OCI-LY1 (cell line): ENCODE measurements around the gene RALGPS2.

Experiments
- H2AFZ ChIP-seq: fragments of 200-600 bp; sonication (generic), shearing (Covaris generic); 2 replicates; pipeline ENCODE4 v1.6.0; 2014; ENCODE audit warnings: antibody characterized with exemption, mild to moderate bottlenecking, low read length
- H3F3A ChIP-seq: fragments of 200-600 bp; sonication (generic), shearing (Covaris generic); 2 replicates; pipeline ENCODE4 v1.6.0; 2014; ENCODE audit warnings: mild to moderate bottlenecking, antibody characterized with exemption, low read length, moderate library complexity; ENCODE audit not compliant: insufficient read depth
- H3K27ac ChIP-seq: fragments of 200-600 bp; sonication (generic); 2 replicates; pipeline ENCODE4 v1.5.1; 2014; ENCODE audit warnings: low read length, mixed run types, mild to moderate bottlenecking, low read depth; ENCODE audit not compliant: poor library complexity, severe bottlenecking
- H3K27me3 ChIP-seq: fragments of 200-600 bp; sonication (generic); 2 replicates; pipeline ENCODE4 v1.6.0; 2014; ENCODE audit warnings: antibody characterized with exemption, mild to moderate bottlenecking, low read length, moderate library complexity; ENCODE audit not compliant: insufficient read depth
- H3K36me3 ChIP-seq: fragments of 200-600 bp; sonication (generic); 2 replicates; pipeline ENCODE4 v1.6.1; 2014; ENCODE audit warnings: mild to moderate bottlenecking, antibody characterized with exemption, low read length, moderate library complexity, mixed read lengths; ENCODE audit not compliant: insufficient read depth
- H3K4me1 ChIP-seq: fragments of 200-600 bp; sonication (generic); 2 replicates; pipeline ENCODE4 v1.5.1; 2014; ENCODE audit warnings: mild to moderate bottlenecking, low read length, moderate library complexity; ENCODE audit not compliant: insufficient read depth, severe bottlenecking
- H3K4me2 ChIP-seq: fragments of 200-600 bp; sonication (generic), shearing (Covaris generic); 2 replicates; pipeline ENCODE4 v1.6.1; 2014; ENCODE audit warnings: low read length
- H3K4me3 ChIP-seq: fragments of 200-600 bp; sonication (generic); 2 replicates; pipeline ENCODE4 v1.5.1; 2014; ENCODE audit warnings: low read length, low read depth, mild to moderate bottlenecking, mixed read lengths; ENCODE audit not compliant: poor library complexity, severe bottlenecking
- H3K79me2 ChIP-seq: fragments of 200-600 bp; shearing (Covaris generic); 2 replicates; pipeline ENCODE4 v1.6.1; 2016; ENCODE audit warnings: mixed run types, low read length, mixed read lengths; ENCODE audit not compliant: insufficient read depth
- H3K9ac ChIP-seq: fragments of 200-600 bp; sonication (generic), shearing (Covaris generic); 2 replicates; pipeline ENCODE4 v1.6.1; 2014; ENCODE audit warnings: mild to moderate bottlenecking, low read length, mixed read lengths
- H3K9me2 ChIP-seq: fragments of 200-600 bp; sonication (generic), shearing (Covaris generic); 2 replicates; pipeline ENCODE4 v1.6.1; 2014; ENCODE audit warnings: low read depth, mild to moderate bottlenecking, low read length, mixed read lengths
- H3K9me3 ChIP-seq: fragments of 200-600 bp; shearing (Covaris generic); 2 replicates; pipeline ENCODE4 v1.6.1; 2014; ENCODE audit warnings: low read length, mixed read lengths
- H4K20me1 ChIP-seq: fragments of 200-600 bp; sonication (generic), shearing (Covaris generic); 2 replicates; pipeline ENCODE4 v1.6.0; 2016; ENCODE audit warnings: mild to moderate bottlenecking, low read length; ENCODE audit not compliant: insufficient read depth
- CTCF ChIP-seq: fragments of 200-600 bp; sonication (generic), shearing (Covaris generic); IDR thresholded peaks from 2 replicates; pipeline ENCODE4 v1.5.1; 2017; ENCODE audit warnings: mild to moderate bottlenecking, antibody characterized with exemption, low read length, moderate library complexity, mixed read lengths
- EZH2 ChIP-seq: fragments of 200-600 bp; sonication (generic), shearing (Covaris generic); IDR thresholded peaks from 2 replicates; pipeline ENCODE4 v1.8.0; 2017; ENCODE audit warnings: borderline replicate concordance, mixed run types, mild to moderate bottlenecking, antibody characterized with exemption, low read length, moderate library complexity, mixed read lengths

RALGPS2 gene

GRCh38 chr1:178931858-178932551 is 207.0 kb downstream of the RALGPS2 start:
- no peak overlapping the region for H3K4me3 ChIP-seq
- TF ChIP-seq CTCF (no peak), EZH2 (no peak)
- H3F3A ChIP-seq = no peaks in the 10 kb centered on the region
- no peaks in the 10 kb centered on the region for H4K20me1 ChIP-seq
- H3K36me3 ChIP-seq = no peaks in the 10 kb centered on the region
- no peak overlapping the region for H3K9ac ChIP-seq
- H3K4me2 ChIP-seq = no peak overlapping the region
- no peak overlapping the region for H3K27ac ChIP-seq
- no peaks in the 10 kb centered on the region for H3K27me3 ChIP-seq
- H3K79me2 ChIP-seq = no peaks in the 10 kb centered on the region
- H3K9me2 ChIP-seq = no peaks in the 10 kb centered on the region
- H3K9me3 ChIP-seq = no peaks in the 10 kb centered on the region
- H2AFZ ChIP-seq = no peak overlapping the region
- H3K4me1 ChIP-seq = peaks cover 31% of the 10 kb centered on the region

DNA sequence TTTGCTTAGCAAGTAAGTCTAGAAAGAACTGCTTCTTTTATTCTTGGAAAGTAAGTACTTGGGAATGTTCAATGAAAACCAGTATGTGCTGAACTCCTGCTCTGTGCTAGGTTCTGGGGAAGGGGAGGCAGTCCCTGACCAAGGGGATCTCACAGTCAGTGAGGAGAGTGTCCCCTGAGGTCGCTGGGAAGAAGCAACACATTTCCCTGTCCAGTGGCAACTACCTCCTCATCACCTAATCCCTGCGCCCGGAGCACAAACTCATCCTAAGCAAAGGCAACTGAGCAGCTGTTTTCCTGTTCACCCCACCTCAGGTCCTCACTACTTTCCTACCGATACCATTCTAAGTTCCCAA is 207.5 kb downstream of the RALGPS2 start:
- Histone ChIP-seq H3K27me3 (no peaks in the 10 kb centered on the region), H3K27ac (no peak overlapping the region), H4K20me1 (no peaks in the 10 kb centered on the region), H3K4me3 (no peak overlapping the region), H3K9ac (no peak overlapping the region), H3F3A (no peaks in the 10 kb centered on the region), H3K4me2 (no peak overlapping the region), H3K36me3 (no peaks in the 10 kb centered on the region), H3K9me3 (no peaks in the 10 kb centered on the region), H2AFZ (no peak overlapping the region), H3K9me2 (no peaks in the 10 kb centered on the region), H3K4me1 (peaks cover 31% of the 10 kb centered on the region), H3K79me2 (no peaks in the 10 kb centered on the region)
- TF ChIP-seq CTCF (no peak), EZH2 (no peak)

DNA sequence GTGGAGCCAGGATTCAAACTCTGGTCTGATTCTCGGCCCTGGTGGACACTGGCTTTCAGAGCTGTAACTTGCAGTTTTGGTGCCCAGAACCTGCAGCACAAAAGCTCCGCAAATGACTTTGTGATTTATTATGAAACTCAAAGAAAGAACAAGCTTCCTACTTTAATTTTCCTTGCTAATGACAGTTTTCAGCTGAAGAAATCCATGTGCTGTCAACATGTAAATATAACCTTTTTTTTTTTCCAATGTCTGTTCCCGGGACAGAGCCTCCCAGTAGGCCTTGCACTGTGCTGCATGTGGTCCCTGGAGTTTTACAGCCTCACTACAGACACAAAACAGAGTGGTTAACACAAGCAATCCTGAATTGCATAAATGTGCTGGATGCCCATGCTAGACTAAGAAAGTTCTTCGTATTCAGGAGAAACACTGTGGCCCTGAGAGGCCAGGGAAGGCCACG is 208.1 kb downstream of the RALGPS2 start:
- no peak overlapping the region for H3K4me2 ChIP-seq
- no peak overlapping the region for H3K4me3 ChIP-seq

More for the DNA sequence above, 208.1 kb downstream of the RALGPS2 start:
- H3K27me3 ChIP-seq = 0 out of 2 replicates have a peak, but pooled peaks cover 5% of the 10 kb centered on the region
- no peak overlapping the region for H3K27ac ChIP-seq
- H3K9ac ChIP-seq = no peak overlapping the region
- H3K4me1 ChIP-seq = peaks cover 31% of the 10 kb centered on the region
- no peaks in the 10 kb centered on the region for H4K20me1 ChIP-seq
- no peaks in the 10 kb centered on the region for H3K36me3 ChIP-seq
- H2AFZ ChIP-seq = no peak overlapping the region
- no peaks in the 10 kb centered on the region for H3K79me2 ChIP-seq
- no peaks in the 10 kb centered on the region for H3K9me3 ChIP-seq
- no peak for TF ChIP-seq CTCF
- no peak for TF ChIP-seq EZH2
- no peaks in the 10 kb centered on the region for H3K9me2 ChIP-seq
- no peaks in the 10 kb centered on the region for H3F3A ChIP-seq
